HL-60/S4 (cell line): ENCODE measurements around the gene ZMPSTE24.

Source experiments
- in situ Hi-C: fragments of 300-500 bp; cut with MboI; formaldehyde crosslinking; loops from 2 replicates; pipeline ENCODE4 v1.14.3; 2022; ENCODE audit warnings: low sequenced_read_pairs

ZMPSTE24 gene

DNA sequence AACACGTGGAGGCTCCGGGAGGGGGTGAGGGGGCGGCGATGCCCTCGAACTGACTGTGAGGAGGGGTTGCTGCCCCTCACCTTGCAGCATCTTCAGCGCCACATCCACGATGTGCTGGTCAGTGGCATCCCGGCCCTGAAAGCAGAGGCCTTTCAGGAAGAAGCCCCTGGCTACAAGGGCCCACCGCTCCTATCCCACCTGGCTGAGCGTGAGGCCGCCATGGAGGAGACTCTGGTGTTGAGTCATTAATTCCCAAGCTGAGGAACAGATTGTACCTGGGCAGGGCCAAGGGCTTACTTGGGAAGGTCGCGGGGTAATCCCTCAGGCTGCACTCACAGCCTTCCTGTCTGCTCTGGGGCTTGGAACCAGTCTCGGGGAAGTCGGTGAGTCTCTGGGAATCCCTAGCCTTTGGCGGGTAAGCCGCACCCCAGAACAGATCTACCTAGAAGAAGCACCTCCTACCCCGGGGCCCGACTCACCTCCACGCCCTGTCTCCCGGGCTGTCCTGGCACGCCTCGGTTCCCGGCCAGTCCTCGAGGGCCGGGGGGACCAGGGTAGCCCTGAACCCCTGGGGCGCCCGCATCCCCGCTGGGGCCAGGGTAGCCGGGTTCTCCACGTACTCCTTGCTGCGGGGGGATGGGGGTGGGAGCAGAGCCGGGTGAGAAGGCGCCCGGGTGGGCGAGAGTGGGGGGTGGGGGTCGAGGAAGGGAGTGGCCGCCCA is 45.2 kb downstream of the ZMPSTE24 start:
- in situ Hi-C loops, result no loop called here

GRCh38 chr1:40303790-40304189 is 45.8 kb downstream of the ZMPSTE24 start:
- in situ Hi-C loops, result no loop called here

DNA sequence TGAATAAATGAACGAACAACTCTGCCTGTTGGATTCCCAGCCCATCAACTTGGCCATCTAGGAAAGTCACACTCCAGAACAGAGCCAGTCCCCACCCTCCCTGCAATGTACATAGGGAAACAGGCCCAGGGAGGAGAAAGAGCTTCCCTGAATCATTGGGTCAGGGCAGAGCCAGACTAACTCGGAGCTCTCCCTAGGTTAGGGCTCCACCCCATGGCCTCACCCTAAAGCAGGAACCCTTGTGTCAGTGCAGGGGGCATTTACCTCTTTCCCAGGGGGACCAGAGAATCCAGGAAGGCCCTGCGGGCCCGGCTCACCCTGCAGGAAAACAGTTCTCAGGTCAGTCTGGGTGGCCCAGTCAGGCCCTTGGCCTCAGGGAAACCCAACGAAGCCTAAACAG is 47.4 kb downstream of the ZMPSTE24 start:
- in situ Hi-C loops, result no loop called here

- in situ Hi-C loops, result no loop called here
Observed at GRCh38 chr1:40305871-40306270, 47.8 kb downstream of the ZMPSTE24 start.

- in situ Hi-C loops, result no loop called here
Observed at GRCh38 chr1:40306296-40306695, 48.3 kb downstream of the ZMPSTE24 start.

- in situ Hi-C loops, result no loop called here
Observed at GRCh38 chr1:40307186-40307585, 49.1 kb downstream of the ZMPSTE24 start.

GRCh38 chr1:40308036-40308727 is 50.1 kb downstream of the ZMPSTE24 start:
- in situ Hi-C loops, result no loop called here

- in situ Hi-C loops, result no loop called here
Observed at GRCh38 chr1:40309374-40310128, 51.5 kb downstream of the ZMPSTE24 start.

- in situ Hi-C loops, result no loop called here
Observed at GRCh38 chr1:40310129-40310461, 52.1 kb downstream of the ZMPSTE24 start.

DNA sequence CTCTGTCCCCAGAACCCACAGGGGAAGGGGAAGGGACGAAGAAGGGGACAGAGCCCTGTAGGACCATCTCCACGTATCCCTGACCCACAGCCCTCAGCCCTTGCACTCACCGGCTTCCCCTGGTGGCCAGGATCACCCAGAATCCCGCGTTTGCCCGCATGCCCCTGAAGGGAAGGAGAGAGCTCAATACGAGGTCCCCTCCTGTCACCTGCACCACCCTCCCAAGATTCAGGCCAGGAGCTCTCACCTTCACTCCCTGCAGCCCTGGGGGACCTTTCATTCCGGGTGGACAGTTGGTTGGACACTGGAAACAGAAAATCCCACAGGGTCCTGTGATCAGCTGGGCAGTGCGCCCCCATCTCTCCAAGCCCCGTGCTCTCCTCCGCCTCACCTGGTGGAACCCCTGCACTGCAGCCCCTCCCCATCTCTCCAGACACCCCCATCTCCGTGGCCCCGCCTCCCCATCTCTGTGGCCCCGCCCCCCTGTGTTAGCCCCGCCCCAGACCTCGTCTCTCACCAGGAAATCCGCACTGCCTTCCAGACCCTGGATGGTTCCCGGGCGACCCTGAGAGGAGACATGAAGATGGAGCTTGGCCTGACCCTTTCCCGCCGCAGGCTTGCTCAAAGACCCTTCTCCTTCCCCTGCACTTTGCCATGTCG is 53.1 kb downstream of the ZMPSTE24 start:
- in situ Hi-C loops, result no loop called here

- in situ Hi-C loops, result no loop called here
Observed at GRCh38 chr1:40311692-40312091, 53.7 kb downstream of the ZMPSTE24 start.

GRCh38 chr1:40312238-40313205 is 54.5 kb downstream of the ZMPSTE24 start:
- in situ Hi-C loops, result no loop called here

- in situ Hi-C loops, result no loop called here
Observed at GRCh38 chr1:40313329-40313957, 55.4 kb downstream of the ZMPSTE24 start.

DNA sequence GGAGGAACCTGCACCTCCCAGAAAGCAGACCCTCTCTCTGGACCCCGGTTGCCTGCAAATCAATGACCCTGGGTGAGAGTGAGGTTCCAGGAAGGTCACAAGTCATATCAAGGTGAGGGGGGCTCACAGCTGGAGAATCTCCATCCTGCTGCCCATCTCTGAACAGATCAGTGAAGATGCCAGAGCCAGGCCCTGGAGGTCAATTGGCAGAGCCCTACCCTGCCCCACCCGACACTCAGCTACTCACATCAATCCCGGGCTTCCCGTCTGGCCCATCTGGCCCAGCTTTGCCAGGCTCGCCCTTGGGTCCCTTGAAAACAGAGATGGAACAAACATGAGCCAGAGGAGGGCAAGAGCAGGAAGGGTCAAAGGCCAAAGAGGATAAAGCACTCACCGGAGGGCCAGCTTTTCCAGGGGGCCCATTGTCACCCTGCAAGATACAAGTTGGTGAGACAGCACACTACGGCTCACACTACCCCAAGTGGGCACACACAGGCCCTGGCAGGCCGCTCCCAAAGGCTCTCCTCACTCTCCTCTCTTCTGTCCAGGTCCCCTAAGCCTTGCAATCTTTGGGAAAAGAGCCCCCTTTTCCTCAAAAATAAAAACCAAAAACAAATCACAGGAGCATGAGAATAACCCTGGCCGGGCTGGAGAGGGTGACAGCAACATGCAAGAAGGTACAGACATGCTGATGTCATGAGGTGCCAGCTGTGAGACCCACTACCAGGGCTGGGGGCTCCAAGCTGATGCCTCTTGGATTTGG is 56.1 kb downstream of the ZMPSTE24 start:
- in situ Hi-C loops, result no loop called here

DNA sequence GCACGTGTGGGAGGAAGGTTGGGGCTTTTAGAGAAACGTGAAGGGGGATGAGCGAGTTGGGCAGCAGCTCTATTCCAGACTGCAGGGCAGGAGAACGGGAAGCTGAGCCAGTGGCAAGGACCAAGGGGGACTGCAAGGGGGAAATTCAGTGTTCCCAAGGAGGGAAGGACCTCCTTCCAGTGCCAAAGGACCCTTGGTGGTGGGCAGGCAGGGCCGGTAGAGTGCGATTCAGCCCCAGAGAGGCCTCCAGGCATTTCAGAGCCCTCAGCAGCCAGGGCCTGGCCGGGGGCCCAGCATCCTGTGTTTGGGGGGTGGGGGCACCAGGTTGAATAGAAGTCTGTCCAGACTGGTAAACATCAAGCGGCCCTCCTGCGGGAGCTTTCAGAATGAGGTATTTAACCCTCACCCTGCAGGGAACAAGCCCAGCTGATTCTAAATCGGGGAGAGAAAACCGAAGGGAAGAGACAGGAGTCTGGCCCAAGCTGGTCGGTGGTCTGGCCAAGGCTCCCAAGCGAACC is 56.7 kb downstream of the ZMPSTE24 start:
- in situ Hi-C loops, result no loop called here

- in situ Hi-C loops, result no loop called here
Observed at GRCh38 chr1:40315239-40315794, 57.3 kb downstream of the ZMPSTE24 start.

- in situ Hi-C loops, result no loop called here
Observed at GRCh38 chr1:40315795-40316594, 58.0 kb downstream of the ZMPSTE24 start.
